Smooth muscle cell (in vitro differentiated cells): Measurements from ENCODE around the gene MINDY4. TPM values are rescaled to one million over a fixed set of nuclear protein-coding genes. Genes with fewer than 3 reads are reported as not detected.

Source experiments
- DNase-seq: peaks from one replicate; lab custom pipeline; 2025; ENCODE audit not compliant: unreplicated experiment; lab: John Stamatoyannopoulos, UW
- H2AFZ ChIP-seq: fragments of 200-600 bp; sonication (generic); 2 replicates; pipeline ENCODE4 v1.6.0; 2016; ENCODE audit warnings: antibody characterized with exemption, low read depth, mild to moderate bottlenecking
- H3F3A ChIP-seq: fragments of 200-600 bp; sonication (generic); 2 replicates; pipeline ENCODE4 v1.6.0; 2017; ENCODE audit warnings: antibody characterized with exemption, low read depth
- H3K27ac ChIP-seq: fragments of 200-600 bp; sonication (generic); 2 replicates; pipeline ENCODE4 v1.5.1; 2016; ENCODE audit warnings: low read depth, mild to moderate bottlenecking
- H3K27me3 ChIP-seq: fragments of 200-600 bp; sonication (generic); 2 replicates; pipeline ENCODE4 v1.6.1; 2016; ENCODE audit warnings: low read depth, mild to moderate bottlenecking
- H3K36me3 ChIP-seq: fragments of 200-600 bp; sonication (generic); 2 replicates; pipeline ENCODE4 v1.5.1; 2016; ENCODE audit warnings: low read depth
- H3K4me1 ChIP-seq: fragments of 200-600 bp; sonication (generic); 2 replicates; pipeline ENCODE4 v1.5.1; 2016; ENCODE audit warnings: low read depth
- H3K4me2 ChIP-seq: fragments of 200-600 bp; sonication (generic); 2 replicates; pipeline ENCODE4 v1.6.0; 2016; ENCODE audit warnings: mild to moderate bottlenecking
- H3K4me3 ChIP-seq: fragments of 200-600 bp; sonication (generic); 2 replicates; pipeline ENCODE4 v1.5.1; 2016; ENCODE audit warnings: mild to moderate bottlenecking
- H3K79me2 ChIP-seq: fragments of 200-600 bp; sonication (generic); 2 replicates; pipeline ENCODE4 v1.6.0; 2016; ENCODE audit warnings: low read depth, mild to moderate bottlenecking
- H3K9ac ChIP-seq: fragments of 200-600 bp; sonication (generic); 2 replicates; pipeline ENCODE4 v1.6.0; 2016; ENCODE audit warnings: low read depth
- H3K9me3 ChIP-seq: fragments of 200-600 bp; sonication (generic); replicated peaks from 2 replicates; pipeline ENCODE4 v1.5.1; 2016; ENCODE audit warnings: low read depth
- H4K20me1 ChIP-seq: fragments of 200-600 bp; sonication (generic); 2 replicates; pipeline ENCODE4 v1.6.0; 2016; ENCODE audit warnings: low read depth
- WGBS: methylation state at CpG from one replicate; pipeline ENCODE4 v1.1.7; 2016; ENCODE audit warnings: low lambda C conversion rate; 5-methylcytosine and 5-hydroxymethylcytosine counted together
- polyA plus RNA-seq: library from polyadenylated mRNA; unstranded; fragments of >200 nt; fragmentation: Nextera tagmentation; extraction: Ambion mirVana; gene quantifications from 2 replicates; pipeline ENCODE4 v1.2.1, GENCODE V29; 2016
- total RNA-seq: library from RNA; depleted of rRNA; stranded (reverse); fragments of >200 nt; gene quantifications from 2 replicates; pipeline ENCODE4 v1.2.3, GENCODE V29; 2014
- TF ChIP-seq, protein P1 (sequence below): fragments of 200-600 bp; sonication (generic); IDR thresholded peaks from 2 replicates; pipeline ENCODE4 v1.5.1; 2017; ENCODE audit warnings: borderline replicate concordance, mild to moderate bottlenecking, antibody characterized with exemption; ENCODE audit not compliant: insufficient read depth, poor library complexity, severe bottlenecking

Gene MINDY4
- total and polyA plus RNA-seq, 2 experiments from 2014 or later: 4.9 to 5.3 TPM

- 91% methylated on average over 3 of the region's 3 CpGs for WGBS
- no peak overlapping the region for H2AFZ ChIP-seq
- H3F3A ChIP-seq: peaks cover 8% of the 10 kb centered on the region
- H3K9me3 ChIP-seq: no peaks in the 10 kb centered on the region
- H3K4me3 ChIP-seq: no peak overlapping the region
- peaks cover 18% of the 10 kb centered on the region for H3K4me1 ChIP-seq
- no peak overlapping the region for H3K27ac ChIP-seq
- TF ChIP-seq, protein P1, sequence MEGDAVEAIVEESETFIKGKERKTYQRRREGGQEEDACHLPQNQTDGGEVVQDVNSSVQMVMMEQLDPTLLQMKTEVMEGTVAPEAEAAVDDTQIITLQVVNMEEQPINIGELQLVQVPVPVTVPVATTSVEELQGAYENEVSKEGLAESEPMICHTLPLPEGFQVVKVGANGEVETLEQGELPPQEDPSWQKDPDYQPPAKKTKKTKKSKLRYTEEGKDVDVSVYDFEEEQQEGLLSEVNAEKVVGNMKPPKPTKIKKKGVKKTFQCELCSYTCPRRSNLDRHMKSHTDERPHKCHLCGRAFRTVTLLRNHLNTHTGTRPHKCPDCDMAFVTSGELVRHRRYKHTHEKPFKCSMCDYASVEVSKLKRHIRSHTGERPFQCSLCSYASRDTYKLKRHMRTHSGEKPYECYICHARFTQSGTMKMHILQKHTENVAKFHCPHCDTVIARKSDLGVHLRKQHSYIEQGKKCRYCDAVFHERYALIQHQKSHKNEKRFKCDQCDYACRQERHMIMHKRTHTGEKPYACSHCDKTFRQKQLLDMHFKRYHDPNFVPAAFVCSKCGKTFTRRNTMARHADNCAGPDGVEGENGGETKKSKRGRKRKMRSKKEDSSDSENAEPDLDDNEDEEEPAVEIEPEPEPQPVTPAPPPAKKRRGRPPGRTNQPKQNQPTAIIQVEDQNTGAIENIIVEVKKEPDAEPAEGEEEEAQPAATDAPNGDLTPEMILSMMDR: no peak
- H3K79me2 ChIP-seq: no peaks in the 10 kb centered on the region
- H3K27me3 ChIP-seq: peaks cover 9% of the 10 kb centered on the region
- H3K9ac ChIP-seq: no peak overlapping the region
- H4K20me1 ChIP-seq: no peaks in the 10 kb centered on the region
- no peak overlapping the region for H3K4me2 ChIP-seq
- DNase-seq: no peak
- no peaks in the 10 kb centered on the region for H3K36me3 ChIP-seq
Measured at GRCh38 chr7:30935569-30935877, 164.3 kb downstream of the MINDY4 start.

- Histone ChIP-seq H3K9me3 (no peaks in the 10 kb centered on the region), H3K4me3 (no peak overlapping the region), H4K20me1 (no peaks in the 10 kb centered on the region), H3K79me2 (no peaks in the 10 kb centered on the region), H2AFZ (no peak overlapping the region), H3K9ac (no peak overlapping the region), H3K4me2 (no peak overlapping the region), H3K4me1 (peaks cover 17% of the 10 kb centered on the region), H3F3A (no peaks in the 10 kb centered on the region), H3K27ac (no peak overlapping the region), H3K36me3 (no peaks in the 10 kb centered on the region), H3K27me3 (peaks cover 21% of the 10 kb centered on the region)
- TF ChIP-seq, protein P1: no peak
- DNase-seq: no peak
Measured at GRCh38 chr7:30936650-30937245, 165.5 kb downstream of the MINDY4 start.

DNA sequence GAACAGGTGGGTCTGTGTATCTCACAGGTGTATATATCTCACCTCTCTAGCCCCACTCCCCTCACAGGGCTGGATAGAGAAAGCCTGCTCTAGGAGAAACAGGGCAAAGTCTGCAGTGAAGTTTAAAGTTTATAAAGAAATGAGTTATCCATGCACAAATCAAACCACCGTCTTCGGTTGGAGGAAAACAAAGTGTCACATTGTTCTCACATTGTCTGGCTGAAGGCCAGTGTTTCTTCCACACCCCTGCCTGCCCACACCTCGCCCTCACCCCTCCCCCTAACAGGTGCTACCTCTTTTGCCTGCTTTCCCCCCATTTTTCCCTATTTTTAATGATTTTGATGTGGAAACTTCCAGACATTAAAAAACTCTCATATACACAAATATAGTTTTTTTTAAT is 166.2 kb downstream of the MINDY4 start:
- H3F3A ChIP-seq: no peaks in the 10 kb centered on the region
- H3K79me2 ChIP-seq: no peaks in the 10 kb centered on the region
- H2AFZ ChIP-seq: no peak overlapping the region
- peaks cover 23% of the 10 kb centered on the region for H3K27me3 ChIP-seq
- 94% methylated on average over 3 of the region's 3 CpGs for WGBS
- no peak overlapping the region for H3K9ac ChIP-seq
- H3K27ac ChIP-seq: no peak overlapping the region
- TF ChIP-seq, protein P1: no peak
- H3K9me3 ChIP-seq: no peaks in the 10 kb centered on the region
- no peak for DNase-seq
- no peak overlapping the region for H3K4me3 ChIP-seq
- peaks cover 11% of the 10 kb centered on the region for H3K4me1 ChIP-seq
- no peaks in the 10 kb centered on the region for H4K20me1 ChIP-seq
- H3K36me3 ChIP-seq: no peaks in the 10 kb centered on the region
- no peak overlapping the region for H3K4me2 ChIP-seq
